Cortex of kidney (tissue), 1 donor: Measurements from ENCODE around the gene IQCC.

ENCODE experiments used
- DNase-seq: peaks from one replicate; lab custom pipeline; 2025; lab: John Stamatoyannopoulos, UW

Gene IQCC

DNA sequence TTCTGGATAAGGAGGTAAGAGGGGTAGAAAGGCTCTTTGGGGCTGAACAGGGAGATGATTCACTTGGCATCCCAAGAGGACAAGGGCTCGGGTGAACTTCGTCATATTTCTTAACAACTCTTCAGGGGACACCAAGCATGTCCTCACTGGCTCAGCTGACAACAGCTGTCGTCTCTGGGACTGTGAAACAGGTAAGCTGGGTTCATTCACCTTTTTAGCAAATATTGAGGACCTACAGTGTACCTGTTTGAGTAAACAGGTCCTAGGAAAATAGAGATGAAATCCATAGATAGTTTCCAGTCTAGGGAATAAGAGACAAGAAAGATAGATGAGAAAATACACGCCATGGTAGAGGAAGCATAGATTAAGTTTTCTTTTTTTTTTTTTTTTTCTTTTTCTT is 18.8 kb downstream of the IQCC start:
- no peak for DNase-seq

DNA sequence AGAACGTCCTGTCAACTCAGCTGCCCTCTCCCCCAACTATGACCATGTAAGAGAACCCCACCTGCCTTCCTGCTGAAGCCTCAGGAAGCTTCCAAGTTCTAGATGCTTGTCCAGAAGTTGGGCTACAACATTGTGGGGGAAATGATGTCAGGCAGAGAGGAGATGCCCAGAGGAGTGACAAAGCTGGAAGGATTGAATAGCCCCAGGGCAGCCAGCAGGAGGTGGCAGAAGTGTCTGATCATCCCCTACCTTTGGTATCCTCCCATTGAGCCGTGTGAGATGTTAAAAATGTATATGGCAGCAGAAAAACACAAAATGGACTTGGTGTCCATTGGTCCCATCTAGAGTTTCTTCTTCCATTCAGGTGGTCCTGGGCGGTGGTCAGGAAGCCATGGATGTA is 23.3 kb downstream of the IQCC start:
- DNase-seq: no peak

DNA sequence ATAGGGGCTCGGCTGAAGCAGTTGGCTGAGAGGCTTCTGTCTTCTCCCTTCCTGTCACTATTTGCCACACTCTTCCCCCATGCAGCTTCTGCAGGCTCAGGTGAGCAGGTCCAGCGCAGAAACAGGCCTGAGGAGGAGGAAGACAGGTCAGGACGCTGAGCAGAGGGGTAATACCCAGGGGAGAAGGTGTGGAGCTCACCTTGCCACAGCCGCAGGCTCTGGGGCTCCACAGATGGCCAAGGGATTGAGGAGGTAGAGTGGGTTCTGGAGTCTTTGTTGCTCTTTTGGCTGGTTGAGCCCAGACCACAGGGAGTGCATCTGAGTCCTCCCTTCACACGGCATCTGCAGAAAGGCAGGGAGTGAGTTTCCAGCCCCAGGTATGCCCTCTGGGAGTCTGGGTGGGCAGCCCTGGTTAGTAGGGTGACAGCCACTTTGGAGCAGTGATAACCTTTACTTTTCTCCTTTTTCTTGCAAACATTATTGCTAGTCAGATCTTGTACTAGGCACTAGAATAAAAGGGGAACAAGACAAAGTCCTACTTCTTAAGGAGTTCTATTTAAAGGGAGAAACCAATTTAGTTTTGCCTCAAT is 26.5 kb downstream of the IQCC start:
- no peak for DNase-seq

DNA sequence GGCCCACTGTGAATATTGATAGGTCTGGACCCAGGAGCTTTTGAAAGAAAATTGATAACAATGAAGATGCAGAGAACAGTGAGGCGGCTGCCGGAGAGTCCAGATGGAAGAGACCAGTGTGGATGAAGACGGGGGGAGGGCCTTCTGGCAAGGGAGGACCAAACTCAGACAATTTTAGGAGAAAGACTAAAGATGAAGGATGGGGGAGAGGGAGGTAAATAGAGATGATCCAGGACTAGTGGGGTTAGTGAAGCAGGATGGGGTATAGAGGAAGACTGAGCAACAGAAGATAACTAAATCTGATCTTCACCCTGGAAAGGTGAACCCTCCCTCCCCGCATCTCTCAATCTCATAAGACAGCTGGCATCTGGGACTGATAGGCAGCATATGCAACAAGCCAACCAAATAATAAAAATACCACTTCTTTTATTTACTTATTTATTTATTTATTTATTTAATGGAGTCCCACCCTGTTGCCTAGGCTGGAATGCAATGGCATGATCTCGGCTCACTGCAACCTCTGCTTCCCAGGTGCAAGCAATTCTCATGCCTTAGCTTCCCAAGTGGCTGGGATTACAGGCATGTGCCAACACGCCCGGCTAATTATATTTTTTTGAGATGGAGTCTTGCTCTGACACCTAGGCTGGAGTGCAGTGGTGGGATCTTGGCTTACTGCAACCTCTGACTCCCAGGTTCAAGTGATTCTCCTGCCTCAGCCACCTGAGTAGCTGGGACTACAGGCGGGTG is 27.3 kb downstream of the IQCC start:
- no peak for DNase-seq

DNA sequence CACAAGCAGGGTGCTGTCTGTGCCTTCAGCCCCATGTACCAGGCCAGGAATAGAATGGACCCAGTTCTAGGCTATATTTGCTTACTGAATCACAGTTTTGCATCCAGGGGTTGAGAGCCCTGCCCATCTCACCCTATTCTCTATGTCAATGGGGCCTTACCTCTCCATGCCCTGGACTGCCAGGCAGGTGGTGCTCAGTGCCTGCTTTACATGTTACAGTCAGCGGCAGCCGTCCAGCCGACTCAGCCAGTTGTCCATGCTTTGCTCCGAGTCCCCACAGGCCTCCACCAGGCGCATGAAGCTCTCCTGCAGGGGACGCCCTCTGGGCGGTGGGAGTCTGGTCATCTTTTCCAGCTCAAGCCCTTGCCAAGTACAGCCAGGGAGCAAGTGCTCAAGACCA is 29.3 kb downstream of the IQCC start:
- DNase-seq: no peak

DNA sequence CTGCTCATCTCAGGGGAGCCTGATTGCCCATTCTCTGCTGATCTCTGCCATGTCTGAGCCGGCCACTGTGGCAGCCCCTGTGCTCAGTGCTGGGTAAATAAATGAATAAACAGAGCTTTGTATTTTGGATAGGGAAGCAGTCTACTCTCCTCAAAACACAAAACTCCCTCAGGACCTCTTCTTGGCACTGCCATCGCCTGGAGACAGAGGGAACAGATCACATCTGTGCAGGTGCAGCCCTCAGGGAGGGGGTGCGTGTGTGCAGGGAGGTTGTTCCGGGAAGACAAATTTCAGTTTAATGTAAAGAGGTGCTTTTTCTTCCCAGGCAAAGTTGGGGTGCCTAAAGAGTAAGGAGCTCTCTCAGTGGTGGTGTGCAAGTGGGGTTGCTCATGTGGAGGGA is 33.9 kb downstream of the IQCC start:
- no peak for DNase-seq

DNA sequence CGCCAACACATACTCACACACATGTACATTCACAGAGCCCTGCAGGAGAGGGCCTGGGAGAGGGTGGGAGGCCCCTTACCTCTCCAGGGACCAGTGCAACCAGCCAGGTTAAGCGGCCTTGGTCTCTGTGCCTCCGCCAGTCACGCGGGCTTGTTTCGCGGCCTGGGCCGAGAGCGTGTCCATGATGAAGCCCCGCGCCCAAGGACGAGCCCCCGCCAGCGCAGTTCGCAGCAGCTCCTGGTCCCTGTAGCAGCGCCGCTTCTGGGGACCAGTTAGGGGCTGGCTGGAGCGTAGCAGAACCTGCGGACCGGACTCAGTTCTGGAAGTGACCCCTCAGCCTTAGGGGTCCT is 34.3 kb downstream of the IQCC start:
- no peak for DNase-seq

DNA sequence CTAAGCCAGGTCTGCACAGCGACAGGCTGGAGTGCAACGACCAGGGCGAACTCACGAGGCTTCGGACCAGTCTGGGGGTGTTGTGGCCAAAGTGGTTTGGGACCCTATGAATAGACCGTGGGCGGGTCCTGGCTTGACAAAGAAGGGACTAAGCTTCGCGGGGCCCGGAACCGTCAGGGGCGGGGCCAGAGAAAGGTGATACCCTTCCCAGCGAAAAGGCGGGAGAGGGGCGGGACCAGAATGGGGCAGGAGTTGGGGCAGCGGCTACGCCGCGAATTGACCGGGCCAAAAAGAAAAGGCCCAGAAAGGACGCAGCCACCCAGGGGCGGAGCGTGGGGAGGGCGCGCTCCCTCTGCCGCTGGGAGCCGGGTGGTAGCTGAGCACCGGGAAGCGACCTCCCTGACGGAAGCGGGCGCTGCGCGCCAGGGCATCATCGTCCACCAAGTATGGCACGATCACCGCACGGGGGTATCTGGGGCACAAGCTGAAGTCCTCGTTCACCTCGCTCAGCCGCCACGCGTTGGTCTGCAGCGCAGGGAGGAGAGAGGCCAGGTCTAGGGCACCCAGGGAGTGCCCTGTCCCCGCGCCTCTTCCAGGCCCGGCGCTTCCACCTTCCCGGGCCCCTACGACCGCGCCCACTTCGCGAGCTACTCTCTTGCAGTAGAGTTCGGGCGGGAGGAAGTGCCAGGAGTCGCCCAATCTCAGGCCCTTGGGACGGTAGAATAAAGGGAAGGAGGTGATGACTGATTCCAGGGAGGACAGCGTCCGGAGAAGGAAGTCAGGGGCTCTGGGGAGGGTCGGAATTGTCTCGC is 34.9 kb downstream of the IQCC start:
- DNase-seq: no peak

DNA sequence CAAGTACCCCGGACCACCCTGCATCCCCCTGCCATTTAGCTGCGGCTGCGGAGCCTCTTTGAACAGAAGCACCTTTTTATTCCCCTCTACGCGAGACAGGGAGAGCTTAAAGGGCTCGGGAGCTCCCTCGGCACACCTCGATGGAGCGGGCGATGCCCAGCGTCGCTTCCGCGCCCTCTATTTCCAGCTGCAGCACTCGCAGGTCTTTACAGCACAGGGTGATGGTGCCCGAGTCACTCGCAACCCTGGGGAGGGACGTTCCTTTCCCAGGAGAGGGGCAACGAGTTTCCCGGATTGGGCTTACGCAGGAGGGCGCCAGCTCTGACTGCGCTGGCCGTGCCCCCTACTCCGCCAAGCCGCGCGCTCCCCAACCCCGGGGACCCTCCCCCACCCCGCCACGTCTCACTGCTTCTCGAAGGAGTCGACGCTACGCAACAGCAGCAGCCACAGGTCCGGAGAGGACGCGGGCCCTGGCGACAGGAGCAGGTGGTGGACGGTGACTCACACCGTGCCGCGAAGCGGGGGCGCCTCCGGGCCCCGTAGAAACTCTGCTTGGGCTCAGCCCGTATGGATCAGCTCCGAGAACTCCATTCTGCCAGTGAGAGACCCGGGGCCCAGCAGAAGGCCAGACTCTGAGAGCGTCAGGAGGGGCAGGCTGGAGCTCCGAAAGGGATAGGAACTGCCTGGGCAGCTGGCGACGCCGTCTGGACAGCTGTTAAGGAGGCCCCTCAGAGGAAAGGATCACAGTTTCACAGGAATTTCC is 35.7 kb downstream of the IQCC start:
- DNase-seq: no peak

DNA sequence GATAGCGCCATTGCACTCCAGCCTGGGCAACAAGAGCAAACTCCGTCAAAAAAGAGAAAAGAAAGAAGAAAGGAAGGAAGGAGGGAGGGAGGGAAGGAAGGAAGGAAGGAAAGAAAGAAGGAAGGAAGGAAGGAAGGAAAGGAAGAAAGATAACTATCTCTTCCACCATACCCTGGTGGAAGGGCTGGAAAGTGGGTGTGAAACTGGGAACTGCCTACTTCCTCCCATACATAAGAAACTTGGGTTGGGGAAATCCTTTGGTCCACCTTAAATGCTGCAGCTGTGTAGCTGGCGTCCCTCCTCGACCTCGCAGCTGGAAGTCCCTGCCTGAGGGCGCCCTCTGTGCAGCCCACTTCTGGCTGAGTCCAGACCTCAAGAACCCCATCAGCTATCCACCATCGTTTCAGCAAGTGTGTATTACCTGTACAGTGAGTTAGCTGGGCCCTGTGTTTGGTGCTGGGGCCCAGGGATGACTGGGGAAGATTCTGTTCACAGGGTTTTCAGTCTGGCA is 36.9 kb downstream of the IQCC start:
- no peak for DNase-seq

DNA sequence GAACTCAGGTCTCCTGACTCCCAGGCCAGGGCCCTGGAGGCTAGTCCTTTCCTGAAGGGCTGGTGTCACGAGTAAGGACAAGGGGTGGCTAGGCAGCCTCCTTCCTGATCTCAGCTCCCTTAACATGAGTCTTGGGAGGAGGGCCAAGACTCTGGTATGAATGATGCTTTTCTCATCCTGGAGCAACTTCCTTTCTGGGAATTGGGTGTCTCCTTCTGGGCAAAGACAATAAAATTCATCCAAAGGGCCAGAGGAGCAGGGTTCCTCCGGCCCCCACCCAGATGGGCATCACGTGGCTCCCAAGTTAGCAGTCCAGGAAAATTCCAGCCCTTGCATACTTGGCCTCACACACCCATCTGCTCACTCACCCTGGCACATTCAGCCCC is 41.4 kb downstream of the IQCC start, which contains the start of gene FAM167B:
FAM167B (plus strand) TSS at position 335 of the 386 bp plus-strand sequence. CDS start 200 bp downstream, outside the sequence.
- no peak for DNase-seq

DNA sequence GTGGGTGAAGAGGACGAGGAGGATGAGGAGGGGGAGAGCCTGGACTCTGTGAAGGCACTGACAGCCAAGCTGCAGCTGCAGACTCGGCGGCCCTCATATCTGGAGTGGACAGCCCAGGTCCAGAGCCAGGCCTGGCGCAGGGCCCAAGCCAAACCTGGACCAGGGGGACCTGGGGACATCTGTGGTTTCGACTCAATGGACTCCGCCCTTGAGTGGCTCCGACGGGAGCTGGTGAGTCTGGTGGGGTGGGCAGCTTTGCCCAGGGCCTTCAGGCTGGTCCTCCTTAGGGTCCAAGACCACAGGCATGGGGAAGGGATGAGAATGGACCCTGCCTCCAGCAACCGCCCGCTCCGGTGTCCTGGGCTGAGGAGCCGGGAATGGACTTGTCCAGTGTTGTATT is 42.0 kb downstream of the IQCC start:
- DNase-seq: no peak

DNA sequence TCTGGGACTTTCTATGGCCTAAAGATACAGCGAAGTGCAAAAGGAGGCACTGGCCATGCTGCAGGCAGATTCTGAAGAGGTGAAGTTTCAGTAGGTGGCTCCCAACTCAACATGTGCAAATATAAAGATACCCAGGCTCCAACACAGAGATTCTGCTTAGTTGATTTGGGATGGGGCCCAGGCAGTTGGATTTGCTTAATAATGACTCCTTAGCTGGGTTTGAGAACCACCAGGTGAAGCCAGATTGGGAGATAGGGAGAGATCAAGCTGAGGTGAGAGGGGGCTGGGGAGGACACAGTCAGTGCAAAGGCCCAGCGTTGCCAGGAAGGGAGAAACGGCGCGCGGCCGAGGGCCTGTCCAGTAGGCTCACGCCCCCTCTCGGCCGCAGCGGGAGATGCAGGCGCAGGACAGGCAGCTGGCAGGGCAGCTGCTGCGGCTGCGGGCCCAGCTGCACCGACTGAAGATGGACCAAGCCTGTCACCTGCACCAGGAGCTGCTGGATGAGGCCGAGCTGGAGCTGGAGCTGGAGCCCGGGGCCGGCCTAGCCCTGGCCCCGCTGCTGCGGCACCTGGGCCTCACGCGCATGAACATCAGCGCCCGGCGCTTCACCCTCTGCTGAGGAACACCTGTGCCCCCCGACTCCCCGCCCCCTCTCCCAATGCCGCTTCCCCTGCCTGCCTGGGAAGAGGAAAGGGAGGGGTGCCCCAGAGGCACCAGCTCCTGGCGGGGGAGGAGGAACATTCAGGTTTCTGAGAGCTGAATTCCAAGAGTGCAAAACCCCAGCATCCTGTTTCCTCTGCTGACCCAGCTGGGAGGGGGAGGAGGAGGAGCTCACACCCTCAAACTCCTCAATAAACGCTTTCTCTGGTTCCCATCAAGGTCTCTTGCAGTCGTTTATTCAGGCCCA is 42.8 kb downstream of the IQCC start:
- no peak for DNase-seq

DNA sequence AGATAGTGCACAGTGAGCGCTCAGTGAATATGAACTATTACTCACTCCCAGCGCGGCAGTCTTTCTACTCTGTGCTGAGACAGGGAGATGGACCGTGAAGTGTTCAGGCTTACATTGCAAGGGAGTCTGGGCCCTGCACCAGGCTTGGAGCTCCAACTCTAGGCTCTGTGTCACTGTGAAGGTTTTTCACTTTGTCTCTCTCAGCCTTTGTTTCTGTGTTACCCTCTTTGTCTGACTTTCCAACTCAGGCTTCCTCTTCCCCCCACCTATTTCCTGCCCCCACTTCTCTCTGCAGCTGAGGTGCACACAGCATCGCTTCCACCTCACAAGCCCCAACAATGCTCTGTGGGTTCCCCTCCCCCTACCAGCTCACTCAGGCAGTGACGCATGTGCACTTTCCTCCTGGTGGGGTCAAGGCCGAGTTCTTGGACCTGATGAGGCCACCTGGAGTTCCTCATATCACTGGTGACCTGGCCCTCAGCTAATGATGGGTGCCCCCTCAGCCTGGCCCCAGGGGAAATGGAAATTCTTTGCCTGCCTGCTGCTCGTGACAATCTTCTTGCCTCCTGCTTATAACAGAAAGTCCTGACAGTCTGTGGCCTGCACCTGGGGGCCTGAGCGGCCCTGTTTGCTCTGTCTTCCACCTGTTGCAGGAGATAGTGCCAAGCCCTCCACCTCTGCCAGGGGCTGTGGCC is 44.5 kb downstream of the IQCC start:
- DNase-seq: no peak

DNA sequence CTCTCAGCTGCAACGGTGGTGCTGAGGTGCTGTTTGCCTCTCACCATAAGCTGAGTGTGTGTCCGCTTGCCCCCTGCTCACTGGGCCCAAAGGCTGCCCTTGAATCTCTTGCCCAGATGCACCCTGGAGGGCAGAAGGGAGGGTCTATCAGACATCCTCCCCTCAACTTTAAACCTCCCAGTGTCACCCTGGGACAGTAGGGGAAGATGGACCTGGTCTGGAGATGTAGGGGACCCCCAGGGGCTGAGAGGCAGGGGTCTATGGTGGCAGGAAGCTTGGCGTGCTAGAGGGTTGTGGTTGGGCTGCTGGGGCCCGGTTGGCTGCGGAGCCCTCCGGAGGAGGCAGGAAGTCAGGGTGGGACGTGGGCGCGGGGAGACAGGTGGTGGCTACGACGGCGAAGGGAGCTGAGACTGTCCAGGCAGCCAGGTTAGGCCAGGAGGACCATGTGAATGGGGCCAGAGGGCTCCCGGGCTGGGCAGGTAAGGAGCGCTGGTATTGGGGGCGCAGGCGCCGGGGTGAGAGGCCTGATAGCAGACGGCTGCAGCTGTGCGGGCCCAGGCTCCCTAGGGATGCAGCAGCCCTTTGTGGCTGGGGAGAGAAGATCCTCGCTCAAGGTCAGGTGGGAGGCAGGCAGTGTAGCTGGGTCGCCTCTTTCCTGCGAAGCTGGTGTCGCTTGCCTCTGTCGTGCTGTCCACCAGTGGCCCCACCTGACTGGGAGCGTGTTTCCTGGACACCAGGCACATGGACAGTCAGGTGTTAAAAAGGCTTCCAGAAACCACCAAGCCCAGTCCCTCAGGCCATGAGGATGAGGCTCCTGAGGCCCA is 45.6 kb downstream of the IQCC start, which contains the start of gene LCK:
LCK (plus strand) TSS at position 373 of the 824 bp plus-strand sequence. CDS start 23,065 bp downstream, outside the sequence.
- DNase-seq: no peak

DNA sequence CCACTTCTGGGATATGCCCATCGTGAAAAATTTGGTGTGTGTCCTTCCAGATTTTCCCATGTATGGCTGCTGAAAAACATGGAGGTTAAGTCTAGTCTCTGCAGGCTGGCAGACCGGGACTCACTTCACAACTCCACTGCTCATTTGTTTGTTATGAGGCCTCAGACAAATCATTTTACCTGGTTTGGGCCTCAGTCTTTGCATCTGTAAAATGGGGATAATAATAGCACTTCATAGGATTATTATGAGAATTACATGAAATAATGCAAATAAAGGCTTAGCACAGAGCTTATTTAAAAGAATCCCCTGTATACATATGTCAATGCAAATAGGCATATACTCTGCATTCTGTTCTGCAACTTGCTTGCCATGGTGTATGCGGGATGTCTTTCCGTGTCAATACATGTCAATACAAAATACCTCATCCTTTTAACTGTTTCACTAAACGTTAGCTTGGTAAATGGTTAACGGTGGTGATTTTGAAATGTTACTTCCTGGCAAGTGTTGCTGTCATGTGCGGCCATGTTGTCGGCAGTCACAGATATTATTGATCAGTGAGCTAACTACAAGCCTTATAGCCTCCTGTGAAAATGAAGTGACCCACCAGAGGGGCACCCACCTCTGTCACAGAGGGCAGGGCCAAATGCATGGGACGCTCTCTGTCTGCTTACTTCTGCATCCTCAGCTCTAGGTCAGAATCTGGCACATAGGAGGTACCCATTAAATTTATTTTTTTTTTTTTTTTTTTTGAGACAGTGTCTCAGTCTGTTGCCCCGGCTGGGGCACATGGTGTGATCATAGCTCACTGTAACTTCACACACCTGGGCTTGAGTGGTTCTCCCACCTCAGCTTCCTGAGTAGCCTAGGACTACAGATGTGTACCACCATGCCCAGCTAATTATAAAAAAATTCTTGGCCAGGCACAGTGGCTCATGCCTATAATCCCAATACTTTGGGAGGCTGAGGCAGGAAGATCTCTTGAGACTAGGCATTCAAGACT is 49.9 kb downstream of the IQCC start:
- no peak for DNase-seq

DNA sequence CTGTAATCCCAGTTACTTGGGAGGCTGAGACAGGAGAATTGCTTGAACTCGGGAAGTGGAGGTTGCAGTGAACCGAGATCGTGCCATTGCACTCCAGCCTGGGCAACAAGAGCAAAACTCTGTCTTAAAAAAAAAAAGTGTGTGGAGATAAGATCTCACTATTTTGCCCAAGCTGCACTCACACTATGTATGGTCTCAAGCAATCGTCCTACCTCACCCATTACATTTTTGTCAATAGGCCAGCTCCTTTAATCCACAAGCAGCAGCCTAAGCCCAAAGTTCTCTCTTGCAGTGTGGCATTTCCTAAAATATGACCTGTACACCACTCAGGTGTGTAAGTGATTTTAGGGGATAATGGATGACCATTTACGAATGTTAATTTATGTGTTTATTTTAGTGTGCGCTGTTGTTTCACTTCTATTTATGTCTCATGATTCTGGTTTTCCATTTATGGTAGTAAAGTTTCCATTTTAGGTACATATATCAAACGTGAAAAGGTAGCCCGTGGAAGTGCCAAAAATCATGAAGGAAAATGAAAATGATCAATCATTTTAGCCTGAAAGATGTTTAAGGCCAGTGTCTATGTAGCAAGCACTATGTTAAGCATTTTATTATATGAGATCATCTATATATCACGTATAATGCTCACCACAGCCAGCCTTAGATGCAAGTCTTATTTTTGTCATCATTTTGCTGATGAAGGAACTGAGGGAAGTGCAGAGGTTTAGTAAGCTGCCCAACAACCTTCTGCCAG is 51.2 kb downstream of the IQCC start:
- no peak for DNase-seq

DNA sequence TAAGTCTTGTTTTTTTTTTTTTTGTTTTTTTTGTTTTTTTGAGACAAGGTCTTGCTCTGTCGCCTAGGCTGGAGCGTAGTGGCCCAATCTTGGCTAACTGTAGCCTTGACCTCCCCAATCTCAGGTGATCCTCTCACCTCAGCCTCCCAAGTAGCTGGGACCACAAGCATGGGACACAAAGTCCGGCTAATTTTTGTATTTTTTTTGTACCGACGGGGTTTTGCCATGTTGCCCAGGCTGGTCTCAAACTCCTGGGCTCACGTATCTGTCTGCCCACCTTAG is 51.7 kb downstream of the IQCC start:
- no peak for DNase-seq
